ENCODE results near the gene PKD2. TPM values are rescaled to one million over a fixed set of nuclear protein-coding genes. Genes with fewer than 3 reads are reported as not detected.
A peak's percentile ranks its signal among the peaks of the same experiment; 100 is the strongest.

Gene PKD2
- polyA plus RNA-seq, 3 donors: 1.2 to 9.7 (median 2.4) TPM

DNA sequence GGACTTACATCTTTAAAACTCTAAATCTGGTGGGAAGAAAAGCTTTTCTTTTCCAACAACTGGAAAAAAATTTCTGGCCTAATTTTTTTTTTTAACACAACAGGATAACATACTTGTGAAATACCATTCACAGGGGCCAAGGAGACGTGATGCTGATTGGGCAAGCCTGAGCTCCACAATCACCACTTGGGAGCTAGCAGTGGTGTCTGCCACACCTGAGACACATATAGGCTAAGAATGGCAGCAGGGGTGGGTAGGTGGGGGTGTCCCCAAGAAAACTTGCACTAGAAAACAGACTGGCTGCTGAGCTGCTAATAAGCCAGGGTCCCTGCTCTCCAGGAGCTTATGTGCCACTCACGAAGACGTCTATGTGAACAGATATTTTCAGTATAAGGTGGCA, 5.6 kb upstream of the PKD2 start:
- H3K79me2 ChIP-seq (ENCODE audit: insufficient read depth, low read length): no peaks in the 10 kb centered on the region
- H3K4me3 Mint-ChIP-seq: no peak overlapping the region
- H4K20me1 ChIP-seq (ENCODE audit: insufficient read depth, low read length): no peaks in the 10 kb centered on the region
- no peaks in the 10 kb centered on the region for H3K36me3 ChIP-seq (replicated peaks in 1 of 2; ENCODE audit: control insufficient read depth in 1 of 2, insufficient read depth in 2 of 2, low read length in 2 of 2)
- H3K4me3 ChIP-seq (replicated peaks in 1 of 3; ENCODE audit: low read depth in 2 of 3, low read length in 3 of 3): no peak overlapping the region
- H3K4me1 ChIP-seq (ENCODE audit: control insufficient read depth in 1 of 2, insufficient read depth in 2 of 2, low read length in 2 of 2): peaks cover 0 to under 1% of the 10 kb centered on the region in 2 donors
- H3K36me3 Mint-ChIP-seq: peaks cover 0 to 1% of the 10 kb centered on the region in 2 donors
- intact Hi-C loops (cut with micrococcal nuclease): no loop called here
- peaks cover 9 to 10% (median 10%) of the 10 kb centered on the region in 3 donors for H3K27me3 Mint-ChIP-seq (ENCODE audit: low read depth in 3 of 3)
- 95% methylated on average over 2 of the region's 3 CpGs for WGBS (ENCODE audit: insufficient coverage)
- peaks cover 0 to 3% (median 0%) of the 10 kb centered on the region in 7 donors for H3K9me3 Mint-ChIP-seq
- no peak overlapping the region for H3K27ac Mint-ChIP-seq
- TF ChIP-seq, protein P1, sequence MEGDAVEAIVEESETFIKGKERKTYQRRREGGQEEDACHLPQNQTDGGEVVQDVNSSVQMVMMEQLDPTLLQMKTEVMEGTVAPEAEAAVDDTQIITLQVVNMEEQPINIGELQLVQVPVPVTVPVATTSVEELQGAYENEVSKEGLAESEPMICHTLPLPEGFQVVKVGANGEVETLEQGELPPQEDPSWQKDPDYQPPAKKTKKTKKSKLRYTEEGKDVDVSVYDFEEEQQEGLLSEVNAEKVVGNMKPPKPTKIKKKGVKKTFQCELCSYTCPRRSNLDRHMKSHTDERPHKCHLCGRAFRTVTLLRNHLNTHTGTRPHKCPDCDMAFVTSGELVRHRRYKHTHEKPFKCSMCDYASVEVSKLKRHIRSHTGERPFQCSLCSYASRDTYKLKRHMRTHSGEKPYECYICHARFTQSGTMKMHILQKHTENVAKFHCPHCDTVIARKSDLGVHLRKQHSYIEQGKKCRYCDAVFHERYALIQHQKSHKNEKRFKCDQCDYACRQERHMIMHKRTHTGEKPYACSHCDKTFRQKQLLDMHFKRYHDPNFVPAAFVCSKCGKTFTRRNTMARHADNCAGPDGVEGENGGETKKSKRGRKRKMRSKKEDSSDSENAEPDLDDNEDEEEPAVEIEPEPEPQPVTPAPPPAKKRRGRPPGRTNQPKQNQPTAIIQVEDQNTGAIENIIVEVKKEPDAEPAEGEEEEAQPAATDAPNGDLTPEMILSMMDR (IDR thresholded peaks at IDR 0.05): no peak
- H3K9ac ChIP-seq (ENCODE audit: insufficient read depth, low read length, poor library complexity, severe bottlenecking): no peak overlapping the region
- H3K27me3 ChIP-seq (ENCODE audit: control insufficient read depth in 2 of 2, insufficient read depth in 2 of 2, low read length in 2 of 2): peaks cover 0 to 5% of the 10 kb centered on the region in 2 donors
- DNase-seq: no peak
- no peaks in the 10 kb centered on the region for H3K9me3 ChIP-seq (replicated peaks in 1 of 2; ENCODE audit: control insufficient read depth in 1 of 2, insufficient read depth in 1 of 2, low read length in 2 of 2)
- H3K27ac ChIP-seq (ENCODE audit: low read depth in 1 of 2, low read length in 2 of 2): no peak overlapping the region
- H2AFZ ChIP-seq (ENCODE audit: insufficient read depth, low read depth, low read length, poor library complexity, severe bottlenecking): no peak overlapping the region
- no peak overlapping the region for H3K4me2 ChIP-seq (replicated peaks; ENCODE audit: extremely low read depth, low read length, poor library complexity, severe bottlenecking)
- peaks cover 4% of the 10 kb centered on the region for H3K4me1 Mint-ChIP-seq

DNA sequence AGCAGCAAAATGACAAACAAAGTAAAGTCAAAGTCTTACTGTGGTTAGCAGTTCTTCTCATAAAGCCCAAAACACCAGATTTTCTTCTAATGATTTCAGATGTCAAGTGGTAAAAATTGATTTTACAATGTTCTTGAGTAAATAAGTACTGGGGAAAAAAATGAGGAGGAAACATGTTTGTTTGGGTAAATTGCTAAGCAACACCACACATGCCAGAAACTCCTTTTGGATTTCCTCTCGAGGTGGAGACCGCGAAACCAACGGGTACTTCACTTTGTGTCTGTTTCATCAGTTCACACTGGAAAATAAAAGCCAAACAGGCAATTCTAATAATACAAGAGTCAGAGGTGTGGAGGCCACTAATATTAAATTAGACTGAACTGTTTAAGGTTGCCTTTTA, 4.6 kb upstream of the PKD2 start:
- no peak overlapping the region for H3K4me3 ChIP-seq (replicated peaks in 1 of 3; ENCODE audit: low read depth in 2 of 3, low read length in 3 of 3)
- no peaks in the 10 kb centered on the region for H3K79me2 ChIP-seq (ENCODE audit: insufficient read depth, low read length)
- DNase-seq: no peak
- no peak overlapping the region for H3K27ac ChIP-seq (ENCODE audit: low read depth in 1 of 2, low read length in 2 of 2)
- H2AFZ ChIP-seq (ENCODE audit: insufficient read depth, low read depth, low read length, poor library complexity, severe bottlenecking): peak overlapping the region; percentile 17
- no peaks in the 10 kb centered on the region for H4K20me1 ChIP-seq (ENCODE audit: insufficient read depth, low read length)
- peaks cover 0 to 3% (median 0%) of the 10 kb centered on the region in 7 donors for H3K9me3 Mint-ChIP-seq
- intact Hi-C loops (cut with micrococcal nuclease): no loop called here
- H3K9ac ChIP-seq (ENCODE audit: insufficient read depth, low read length, poor library complexity, severe bottlenecking): no peak overlapping the region
- H3K27me3 Mint-ChIP-seq (ENCODE audit: low read depth in 3 of 3): peaks cover 12 to 13% (median 12%) of the 10 kb centered on the region in 3 donors
- no CpG with 5 or more reads among the region's 4 CpGs for WGBS (ENCODE audit: insufficient coverage)
- no peaks in the 10 kb centered on the region for H3K9me3 ChIP-seq (replicated peaks in 1 of 2; ENCODE audit: control insufficient read depth in 1 of 2, insufficient read depth in 1 of 2, low read length in 2 of 2)
- H3K36me3 Mint-ChIP-seq: peaks cover 0 to 1% of the 10 kb centered on the region in 2 donors
- H3K4me3 Mint-ChIP-seq: no peak overlapping the region
- no peak overlapping the region for H3K27ac Mint-ChIP-seq
- H3K36me3 ChIP-seq (replicated peaks in 1 of 2; ENCODE audit: control insufficient read depth in 1 of 2, insufficient read depth in 2 of 2, low read length in 2 of 2): no peaks in the 10 kb centered on the region
- no peak overlapping the region for H3K4me2 ChIP-seq (replicated peaks; ENCODE audit: extremely low read depth, low read length, poor library complexity, severe bottlenecking)
- peaks cover 4 to 6% of the 10 kb centered on the region in 2 donors for H3K4me1 ChIP-seq (ENCODE audit: control insufficient read depth in 1 of 2, insufficient read depth in 2 of 2, low read length in 2 of 2)
- TF ChIP-seq, protein P1 (IDR thresholded peaks at IDR 0.05): no peak
- peaks cover 7% of the 10 kb centered on the region for H3K4me1 Mint-ChIP-seq
- H3K27me3 ChIP-seq (ENCODE audit: control insufficient read depth in 2 of 2, insufficient read depth in 2 of 2, low read length in 2 of 2): peaks cover 0 to 8% of the 10 kb centered on the region in 2 donors

All from CD14-positive monocyte (primary cell).